Measurements from ENCODE around the gene RPL21. TPM values are rescaled to one million over a fixed set of nuclear protein-coding genes. Genes with fewer than 3 reads are reported as not detected.

Gene RPL21
- total and polyA plus RNA-seq, 12 donors, result 400 to 1,800 (median 793) TPM

DNA sequence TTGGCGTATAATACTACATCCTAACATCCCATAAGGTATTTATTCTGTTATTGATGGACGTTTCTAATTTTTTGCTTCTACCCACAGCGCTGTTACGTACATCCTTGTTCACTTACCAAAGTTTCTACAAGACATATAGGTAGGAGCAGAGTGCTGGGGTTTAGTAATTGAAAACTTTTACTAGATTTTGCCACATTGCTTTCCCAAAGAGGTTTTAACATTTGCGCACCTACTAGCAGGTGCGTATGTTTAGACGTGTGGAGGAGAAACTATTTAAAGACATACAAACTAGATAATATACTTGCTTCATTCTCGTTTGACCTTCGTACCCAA, 559 bp upstream of the RPL21 start:
- Histone ChIP-seq H3K27ac (peak overlapping the region; percentile 80 to 99 (median 91)), H3K4me3 (peak overlapping the region; percentile 30 to 80 (median 66)), H3K36me3 (replicated peaks in 1 of 2) (peaks cover 0 to 21% of the 10 kb centered on the region in 2 donors), H3K9me3 (replicated peaks in 1 of 3) (no peaks in the 10 kb centered on the region), H3K4me1 (replicated peaks in 1 of 2) (peaks cover 10 to 45% of the 10 kb centered on the region in 2 donors), H3K27me3 (no peaks in the 10 kb centered on the region)
- WGBS, 4 donors, result 1% methylated on average over 9 of the region's 9 CpGs
- no peak for DNase-seq
- intact Hi-C loops (cut with DNase I), result no loop called here
- no peak for TF ChIP-seq POLR2A (IDR thresholded peaks at IDR 0.05)
- TF ChIP-seq, protein P1, sequence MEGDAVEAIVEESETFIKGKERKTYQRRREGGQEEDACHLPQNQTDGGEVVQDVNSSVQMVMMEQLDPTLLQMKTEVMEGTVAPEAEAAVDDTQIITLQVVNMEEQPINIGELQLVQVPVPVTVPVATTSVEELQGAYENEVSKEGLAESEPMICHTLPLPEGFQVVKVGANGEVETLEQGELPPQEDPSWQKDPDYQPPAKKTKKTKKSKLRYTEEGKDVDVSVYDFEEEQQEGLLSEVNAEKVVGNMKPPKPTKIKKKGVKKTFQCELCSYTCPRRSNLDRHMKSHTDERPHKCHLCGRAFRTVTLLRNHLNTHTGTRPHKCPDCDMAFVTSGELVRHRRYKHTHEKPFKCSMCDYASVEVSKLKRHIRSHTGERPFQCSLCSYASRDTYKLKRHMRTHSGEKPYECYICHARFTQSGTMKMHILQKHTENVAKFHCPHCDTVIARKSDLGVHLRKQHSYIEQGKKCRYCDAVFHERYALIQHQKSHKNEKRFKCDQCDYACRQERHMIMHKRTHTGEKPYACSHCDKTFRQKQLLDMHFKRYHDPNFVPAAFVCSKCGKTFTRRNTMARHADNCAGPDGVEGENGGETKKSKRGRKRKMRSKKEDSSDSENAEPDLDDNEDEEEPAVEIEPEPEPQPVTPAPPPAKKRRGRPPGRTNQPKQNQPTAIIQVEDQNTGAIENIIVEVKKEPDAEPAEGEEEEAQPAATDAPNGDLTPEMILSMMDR (IDR thresholded peaks at IDR 0.05), result no peak

DNA sequence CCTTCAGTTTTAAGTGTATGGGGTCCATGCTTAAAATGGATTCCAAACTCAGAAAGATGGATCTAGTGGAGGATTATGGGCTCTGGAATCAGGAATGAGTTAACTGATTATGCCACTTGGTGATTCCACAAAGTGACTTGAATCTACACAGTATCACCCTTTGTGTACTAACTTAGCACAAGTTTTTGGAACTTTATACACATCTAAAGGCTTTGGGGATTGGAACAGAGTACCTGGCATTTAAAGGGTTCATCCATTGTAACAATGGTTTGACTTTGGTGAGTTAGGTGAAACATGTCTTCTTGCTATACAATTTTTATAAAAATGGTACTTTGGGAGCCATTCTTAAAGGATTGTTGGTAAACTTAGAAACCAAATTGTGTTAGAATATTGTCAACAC, 1.1 kb downstream of the RPL21 start:
- no peaks in the 10 kb centered on the region for H3K9me3 ChIP-seq (replicated peaks in 1 of 3)
- H3K27me3 ChIP-seq, result no peaks in the 10 kb centered on the region
- H3K27ac ChIP-seq, result peak overlapping the region in 3 of 5 donors; percentile 91 to 99 (median 97)
- peaks cover 0 to 38% of the 10 kb centered on the region in 2 donors for H3K36me3 ChIP-seq (replicated peaks in 1 of 2)
- TF ChIP-seq, protein P1 (IDR thresholded peaks at IDR 0.05), result no peak
- TF ChIP-seq POLR2A (IDR thresholded peaks at IDR 0.05), result no peak
- peak overlapping the region in 2 of 4 donors; percentile 65 to 68 for H3K4me3 ChIP-seq
- no peak for DNase-seq
- H3K4me1 ChIP-seq (replicated peaks in 1 of 2), result peaks cover 10 to 47% of the 10 kb centered on the region in 2 donors
- intact Hi-C loops (cut with DNase I), result no loop called here

DNA sequence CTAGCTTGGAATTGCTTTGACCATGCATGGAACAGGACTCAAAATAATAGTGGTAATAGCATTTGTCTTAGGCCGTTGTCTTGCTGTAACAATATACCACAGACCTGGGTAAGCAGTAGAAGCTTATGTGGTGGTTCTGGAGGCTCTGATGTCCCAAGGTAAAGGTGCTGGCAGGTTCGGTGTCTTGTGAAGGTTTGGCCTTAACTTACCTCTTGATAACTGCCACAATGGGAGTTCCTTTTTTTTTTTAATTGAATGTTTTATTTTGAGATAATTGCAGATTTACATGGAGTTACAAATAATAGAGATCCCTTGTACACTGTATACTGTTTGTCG, 5.8 kb downstream of the RPL21 start:
- Histone ChIP-seq H3K27ac (no peak overlapping the region), H3K9me3 (replicated peaks in 1 of 3) (no peaks in the 10 kb centered on the region), H3K4me1 (replicated peaks in 1 of 2) (peaks cover 8 to 47% of the 10 kb centered on the region in 2 donors), H3K4me3 (no peak overlapping the region), H3K27me3 (no peaks in the 10 kb centered on the region), H3K36me3 (replicated peaks in 1 of 2) (peaks cover 0 to 51% of the 10 kb centered on the region in 2 donors)
- 83 to 93% (median 91%) methylated on average over 3 of the region's 3 CpGs for WGBS, 4 donors
- intact Hi-C loops (cut with DNase I), result no loop called here
- TF ChIP-seq POLR2A (IDR thresholded peaks at IDR 0.05), result no peak
- TF ChIP-seq, protein P1 (IDR thresholded peaks at IDR 0.05), result no peak
- DNase-seq, result no peak

DNA sequence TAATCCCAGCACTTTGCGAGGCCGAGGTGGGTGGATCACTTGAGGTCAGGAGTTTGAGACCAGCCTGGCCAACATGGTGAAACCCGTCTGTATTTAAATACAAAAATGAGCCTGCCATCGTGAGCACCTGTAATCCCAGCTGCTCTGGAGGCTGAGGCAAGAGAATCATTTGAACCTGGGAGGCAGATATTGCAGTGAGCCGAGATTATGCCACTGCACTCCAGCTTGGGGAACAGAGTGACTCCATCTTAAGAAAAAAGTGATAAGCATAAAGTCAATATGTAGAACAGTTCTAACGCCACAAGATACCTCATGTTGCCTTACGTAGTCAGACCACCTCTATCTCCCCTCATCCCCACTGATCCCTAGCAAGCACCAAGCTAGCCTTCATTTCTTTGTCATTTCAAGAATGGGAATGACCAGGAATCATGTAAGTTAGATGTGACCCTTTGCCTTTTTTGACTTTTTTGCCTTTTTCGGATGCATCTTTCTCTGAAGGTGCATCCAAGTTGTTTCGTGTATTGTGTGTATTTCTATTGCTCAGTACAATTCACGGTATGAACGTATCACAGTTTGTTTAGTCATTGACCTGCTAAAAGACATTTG, 6.4 kb downstream of the RPL21 start:
- H3K27me3 ChIP-seq, result no peaks in the 10 kb centered on the region
- intact Hi-C loops (cut with DNase I), result no loop called here
- peaks cover 3 to 43% of the 10 kb centered on the region in 2 donors for H3K4me1 ChIP-seq (replicated peaks in 1 of 2)
- H3K27ac ChIP-seq, result no peak overlapping the region
- WGBS, 4 donors, result 87 to 91% (median 89%) methylated on average over 11 of the region's 11 CpGs
- peaks cover 0 to 51% of the 10 kb centered on the region in 2 donors for H3K36me3 ChIP-seq (replicated peaks in 1 of 2)
- DNase-seq, result no peak
- no peaks in the 10 kb centered on the region for H3K9me3 ChIP-seq (replicated peaks in 1 of 3)
- TF ChIP-seq, protein P1 (IDR thresholded peaks at IDR 0.05), result no peak
- TF ChIP-seq POLR2A (IDR thresholded peaks at IDR 0.05), result no peak
- H3K4me3 ChIP-seq, result no peak overlapping the region
